ENCODE results near the gene LIFR. TPM values are rescaled to one million over a fixed set of nuclear protein-coding genes. Genes with fewer than 3 reads are reported as not detected.
A peak's percentile ranks its signal among the peaks of the same experiment; 100 is the strongest.

The LIFR gene
- total and polyA plus RNA-seq, 2 donors (not counting 3 experiments of a cell fraction or from before 2014, with no cell fraction given), result 4.1 to 36.4 TPM

DNA sequence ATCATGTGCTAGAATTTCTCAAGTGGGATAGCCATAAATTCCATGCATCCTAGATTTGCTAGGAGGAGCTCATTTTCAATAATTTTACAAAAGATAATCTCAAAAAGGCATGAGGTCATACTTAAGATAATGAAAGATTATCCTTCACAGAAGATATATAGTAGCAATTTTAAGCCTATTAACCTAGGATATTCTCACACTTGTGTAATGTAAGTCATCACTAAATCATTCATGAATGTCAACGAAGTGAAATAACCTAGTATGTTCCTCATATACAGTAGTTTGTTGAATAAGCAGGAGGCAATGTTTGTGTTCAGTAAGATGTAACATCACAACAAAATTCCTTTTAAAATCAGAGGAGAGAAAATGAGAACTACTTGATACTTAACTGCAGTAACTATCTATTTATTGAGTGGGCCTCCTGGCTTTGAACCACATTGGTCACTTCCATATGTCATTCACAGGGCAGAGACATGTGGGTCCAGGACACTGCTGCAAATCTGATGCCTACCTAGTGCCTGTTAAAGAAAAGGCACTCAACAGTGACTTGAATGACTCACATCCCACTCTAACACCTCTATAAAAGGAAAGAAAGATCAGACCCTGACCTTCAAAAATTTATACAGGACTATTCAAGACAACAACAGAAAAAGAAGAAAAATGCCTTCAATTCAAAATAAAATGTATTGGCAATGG lies 8.2 kb downstream of the LIFR start:
- TF ChIP-seq FOS (IDR thresholded peaks at IDR 0.05; ENCODE audit: borderline replicate concordance, insufficient read depth, low read length), result peak; percentile 20
- TF ChIP-seq JUN (IDR thresholded peaks at IDR 0.05; ENCODE audit: borderline replicate concordance, insufficient read depth, insufficient read length, low read depth), result no peak
- H3K9me3 ChIP-seq (replicated peaks; ENCODE audit: control insufficient read depth, insufficient read depth, low read length), result no peaks in the 10 kb centered on the region
- ChIA-PET CTCF (interaction anchor here (1.1 to 7.3 kb wide), 3 partner anchors 22 to 262 kb away, joined by 3 to 167 read pairs (median 7); no protein-coding TSS in a partner anchor), POLR2A (no interaction called here)
- H3K27ac ChIP-seq (ENCODE audit: insufficient read depth, low read depth, low read length), result no peak overlapping the region
- H3K4me1 ChIP-seq (ENCODE audit: control insufficient read depth, extremely low read depth, insufficient read depth, low read length), result peaks cover 13% of the 10 kb centered on the region
- intact Hi-C loops (cut with micrococcal nuclease) (no loop called here), dilution Hi-C loops (cut with MboI; ENCODE audit: extremely low pct_ligation_motif_present, low sequenced_read_pairs) (no loop called here)
- H3K4me2 ChIP-seq (ENCODE audit: insufficient read depth, low read length), result no peak overlapping the region
- no peaks in the 10 kb centered on the region for H3K36me3 ChIP-seq (ENCODE audit: control insufficient read depth in 2 of 2, extremely low read depth in 1 of 2, insufficient read depth in 2 of 2, low read length in 2 of 2)
- no peaks in the 10 kb centered on the region for H3K79me2 ChIP-seq (ENCODE audit: control insufficient read depth, insufficient read depth, low read length)
- no peak overlapping the region for H2AFZ ChIP-seq (ENCODE audit: low read depth, low read length)
- no peak overlapping the region for H3K4me3 ChIP-seq (replicated peaks in 1 of 3; ENCODE audit: insufficient read depth in 1 of 3, low read depth in 1 of 3, low read length in 3 of 3)
- no peaks in the 10 kb centered on the region for H3K27me3 ChIP-seq (ENCODE audit: control insufficient read depth in 2 of 2, insufficient read depth in 2 of 2, low read length in 2 of 2)
- H4K20me1 ChIP-seq (replicated peaks; ENCODE audit: control insufficient read depth, extremely low read depth, insufficient read depth, low read length), result peaks cover 2% of the 10 kb centered on the region
- no TSS peak for BruUV-seq (replicated peaks)
- peaks cover 2% of the 10 kb centered on the region for H3K9me1 ChIP-seq (replicated peaks; ENCODE audit: control insufficient read depth, extremely low read depth, insufficient read depth, low read length)
- FAIRE-seq (peak; percentile 79), DNase-seq (ENCODE audit: low read depth, low spot score) (peak; percentile 25)
- H3K9ac ChIP-seq (replicated peaks; ENCODE audit: extremely low read depth, insufficient read depth, low read length), result no peak overlapping the region

DNA sequence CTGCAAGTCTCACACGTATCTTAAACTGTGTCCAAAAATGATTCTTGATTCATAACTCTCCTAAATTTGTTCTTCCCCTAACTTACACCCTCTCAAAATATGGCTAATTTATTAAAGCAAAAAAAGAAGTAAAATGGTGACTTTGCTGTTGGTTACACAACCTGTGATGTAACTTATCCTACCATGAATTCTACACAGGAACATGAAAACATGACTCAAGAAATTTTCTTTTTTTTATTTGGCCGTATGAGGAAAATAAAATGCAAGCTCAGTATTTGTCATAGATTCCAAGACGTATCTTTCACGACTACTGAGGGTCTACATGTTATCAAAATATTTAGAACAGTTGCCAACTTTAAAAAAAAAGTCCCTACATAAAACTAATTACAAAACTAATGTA lies 9.2 kb downstream of the LIFR start:
- peaks cover 2% of the 10 kb centered on the region for H3K9me1 ChIP-seq (replicated peaks; ENCODE audit: control insufficient read depth, extremely low read depth, insufficient read depth, low read length)
- CTCF ChIA-PET, result interaction anchor here (1.0 to 7.3 kb wide), 6 partner anchors 21 to 263 kb away, joined by 3 to 167 read pairs (median 4); no protein-coding TSS in a partner anchor
- BruUV-seq (replicated peaks), result no TSS peak
- no peak overlapping the region for H3K4me3 ChIP-seq (replicated peaks in 1 of 3; ENCODE audit: insufficient read depth in 1 of 3, low read depth in 1 of 3, low read length in 3 of 3)
- POLR2A ChIA-PET, result no interaction called here
- DNase-seq (ENCODE audit: low read depth, low spot score) (no peak), FAIRE-seq (no peak)
- no peaks in the 10 kb centered on the region for H3K36me3 ChIP-seq (ENCODE audit: control insufficient read depth in 2 of 2, extremely low read depth in 1 of 2, insufficient read depth in 2 of 2, low read length in 2 of 2)
- dilution Hi-C loops (cut with MboI; ENCODE audit: extremely low pct_ligation_motif_present, low sequenced_read_pairs) (no loop called here), intact Hi-C loops (cut with micrococcal nuclease) (no loop called here)
- no peaks in the 10 kb centered on the region for H3K9me3 ChIP-seq (replicated peaks; ENCODE audit: control insufficient read depth, insufficient read depth, low read length)
- no peak overlapping the region for H3K27ac ChIP-seq (ENCODE audit: insufficient read depth, low read depth, low read length)
- H4K20me1 ChIP-seq (replicated peaks; ENCODE audit: control insufficient read depth, extremely low read depth, insufficient read depth, low read length), result peaks cover 2% of the 10 kb centered on the region
- H2AFZ ChIP-seq (ENCODE audit: low read depth, low read length), result no peak overlapping the region
- no peak for TF ChIP-seq POLR2AphosphoS5 (IDR thresholded peaks at IDR 0.05; ENCODE audit: insufficient read depth, low read depth, low read length)
- no peak for TF ChIP-seq EZH2 (IDR thresholded peaks at IDR 0.05; ENCODE audit: borderline replicate concordance, low read depth, low read length, severe bottlenecking)
- no peak for TF ChIP-seq MYC (IDR thresholded peaks at IDR 0.05; ENCODE audit: low read depth, low read length)
- H3K4me1 ChIP-seq (ENCODE audit: control insufficient read depth, extremely low read depth, insufficient read depth, low read length), result peaks cover 13% of the 10 kb centered on the region
- no peak overlapping the region for H3K9ac ChIP-seq (replicated peaks; ENCODE audit: extremely low read depth, insufficient read depth, low read length)
- H3K4me2 ChIP-seq (ENCODE audit: insufficient read depth, low read length), result no peak overlapping the region
- H3K27me3 ChIP-seq (ENCODE audit: control insufficient read depth in 2 of 2, insufficient read depth in 2 of 2, low read length in 2 of 2), result no peaks in the 10 kb centered on the region
- H3K79me2 ChIP-seq (ENCODE audit: control insufficient read depth, insufficient read depth, low read length), result no peaks in the 10 kb centered on the region
